Skeletal muscle cell (primary cell): Measurements from ENCODE around the gene PLCL1.
A peak's percentile ranks its signal among the peaks of the same experiment; 100 is the strongest.

Source experiments
- DNase-seq: peaks from one replicate; pipeline ENCODE4 v3.0.0-alpha.2; 2010; ENCODE audit warnings: low read depth
- H3K4me3 ChIP-seq: 2 replicates; pipeline ENCODE4 v1.5.1; 2011; ENCODE audit warnings: low read depth, mild to moderate bottlenecking, control low read depth, low read length, moderate library complexity

Gene PLCL1

GRCh38 chr2:197975931-197976519, 171.6 kb downstream of the PLCL1 start:
- DNase-seq = no peak
- H3K4me3 ChIP-seq = no peak overlapping the region

GRCh38 chr2:197978971-197979370, 174.6 kb downstream of the PLCL1 start:
- no peak for DNase-seq
- H3K4me3 ChIP-seq = no peak overlapping the region

- H3K4me3 ChIP-seq = no peak overlapping the region
- no peak for DNase-seq
Observed at GRCh38 chr2:197982565-197982964, 178.2 kb downstream of the PLCL1 start.

- no peak overlapping the region for H3K4me3 ChIP-seq
- DNase-seq = no peak
Observed at GRCh38 chr2:197985029-197985638, 180.7 kb downstream of the PLCL1 start.

- no peak for DNase-seq
Observed at GRCh38 chr2:197986977-197987376, 182.6 kb downstream of the PLCL1 start.

GRCh38 chr2:197990356-197990755, 186.0 kb downstream of the PLCL1 start:
- no peak for DNase-seq
- H3K4me3 ChIP-seq = no peak overlapping the region

More at GRCh38 chr2:197986977-197987376, 182.6 kb downstream of the PLCL1 start:
- no peak overlapping the region for H3K4me3 ChIP-seq

- DNase-seq = no peak
- H3K4me3 ChIP-seq = no peak overlapping the region
Observed at GRCh38 chr2:197992482-197993133, 188.2 kb downstream of the PLCL1 start.

- H3K4me3 ChIP-seq = no peak overlapping the region
- DNase-seq = no peak
Observed at GRCh38 chr2:197993363-197993762, 189.0 kb downstream of the PLCL1 start.

GRCh38 chr2:197993830-197994229, 189.4 kb downstream of the PLCL1 start:
- H3K4me3 ChIP-seq = no peak overlapping the region
- DNase-seq = peak; percentile 4

- no peak overlapping the region for H3K4me3 ChIP-seq
- no peak for DNase-seq
Observed at GRCh38 chr2:197994751-197995150, 190.4 kb downstream of the PLCL1 start.

- no peak for DNase-seq
- H3K4me3 ChIP-seq = no peak overlapping the region
Observed at GRCh38 chr2:197996583-197996982, 192.2 kb downstream of the PLCL1 start.

GRCh38 chr2:197997083-197997541, 192.7 kb downstream of the PLCL1 start:
- no peak for DNase-seq
- H3K4me3 ChIP-seq = no peak overlapping the region

- H3K4me3 ChIP-seq = no peak overlapping the region
- DNase-seq = no peak
Observed at GRCh38 chr2:197998702-197999101, 194.3 kb downstream of the PLCL1 start.

- DNase-seq = no peak
- no peak overlapping the region for H3K4me3 ChIP-seq
Observed at GRCh38 chr2:198000417-198000816, 196.0 kb downstream of the PLCL1 start.

- H3K4me3 ChIP-seq = no peak overlapping the region
- DNase-seq = peak; percentile 3
Observed at GRCh38 chr2:198004173-198004572, 199.8 kb downstream of the PLCL1 start.

GRCh38 chr2:198004921-198005829, 200.8 kb downstream of the PLCL1 start:
- DNase-seq = no peak
- no peak overlapping the region for H3K4me3 ChIP-seq

- H3K4me3 ChIP-seq = no peak overlapping the region
- DNase-seq = no peak
Observed at GRCh38 chr2:198006733-198007132, 202.3 kb downstream of the PLCL1 start.

- H3K4me3 ChIP-seq = no peak overlapping the region
- DNase-seq = no peak
Observed at GRCh38 chr2:198008230-198008629, 203.8 kb downstream of the PLCL1 start.

GRCh38 chr2:198012025-198012424, 207.6 kb downstream of the PLCL1 start:
- no peak for DNase-seq

GRCh38 chr2:198016243-198016642, 211.8 kb downstream of the PLCL1 start:
- H3K4me3 ChIP-seq = no peak overlapping the region
- no peak for DNase-seq

More at GRCh38 chr2:198012025-198012424, 207.6 kb downstream of the PLCL1 start:
- no peak overlapping the region for H3K4me3 ChIP-seq
